AG04449 (cell line): Measurements from ENCODE around the gene MATR3.
A peak's percentile ranks its signal among the peaks of the same experiment; 100 is the strongest.

Experiments used
- CTCF ChIA-PET: fragments of 350-600 bp; formaldehyde crosslinking; extraction: SDS; loops from one replicate; lab custom pipeline; 2021; ENCODE audit warnings: antibody characterized with exemption; lab: Yijun Ruan, JAX
- POLR2A ChIA-PET: fragments of 400-600, 350-600 bp; formaldehyde crosslinking; extraction: SDS; loops from one replicate; lab custom pipeline; 2020; ENCODE audit warnings: antibody characterized with exemption, inconsistent platforms; lab: Yijun Ruan, JAX
- DNase-seq: peaks from one replicate; pipeline ENCODE4 v3.0.0-alpha.2; 2010; ENCODE audit warnings: low read depth, low spot score
- H3K4me3 ChIP-seq: 2 replicates; pipeline ENCODE4 v1.5.1; 2011; ENCODE audit warnings: low read depth, mild to moderate bottlenecking, control low read depth, low read length
- CTCF ChIP-seq: IDR thresholded peaks from one replicate; pipeline ENCODE4 v1.5.1; 2011; ENCODE audit warnings: mild to moderate bottlenecking, moderate library complexity, low read length, control low read depth, inconsistent platforms; ENCODE audit not compliant: insufficient read depth; ENCODE audit errors: missing control alignments

Gene MATR3

GRCh38 chr5:139251695-139252288, 41.7 kb upstream of the MATR3 start:
- TF ChIP-seq CTCF = no peak
- CTCF ChIA-PET = interaction anchor here (1.8 kb wide), 1 partner anchor 10 kb away, joined by 5 read pairs; no protein-coding TSS in a partner anchor
- POLR2A ChIA-PET = no interaction called here
- H3K4me3 ChIP-seq = no peak overlapping the region
- no peak for DNase-seq

GRCh38 chr5:139253115-139253514, 40.4 kb upstream of the MATR3 start:
- no peak for DNase-seq
- no peak overlapping the region for H3K4me3 ChIP-seq
- TF ChIP-seq CTCF = no peak
- ChIA-PET CTCF (interaction anchor here (1.5 kb wide), 1 partner anchor 427 kb away, joined by 4 read pairs; no protein-coding TSS in a partner anchor), POLR2A (no interaction called here)

GRCh38 chr5:139256820-139257219, 36.7 kb upstream of the MATR3 start:
- POLR2A ChIA-PET = no interaction called here
- CTCF ChIA-PET = interaction anchor here (1.0 kb wide), 1 partner anchor 11 kb away, joined by 3 read pairs; no protein-coding TSS in a partner anchor
- no peak overlapping the region for H3K4me3 ChIP-seq
- DNase-seq = no peak
- TF ChIP-seq CTCF = no peak

- no peak overlapping the region for H3K4me3 ChIP-seq
- ChIA-PET POLR2A (no interaction called here), CTCF (interaction anchor here (0.5 to 3.4 kb wide), 33 partner anchors 8 to 813 kb away, joined by 3 to 42 read pairs (median 3); partner anchors contain the start of gene HSPA9)
- no peak for TF ChIP-seq CTCF
- no peak for DNase-seq
Measured at GRCh38 chr5:139262059-139262741, 31.3 kb upstream of the MATR3 start.

- CTCF ChIA-PET = interaction anchor here (0.5 to 3.4 kb wide), 30 partner anchors 9 to 814 kb away, joined by 3 to 42 read pairs (median 4); partner anchors contain the start of gene HSPA9
Measured at GRCh38 chr5:139262742-139263445, 30.6 kb upstream of the MATR3 start.

More at GRCh38 chr5:139262742-139263445, 30.6 kb upstream of the MATR3 start:
- no peak overlapping the region for H3K4me3 ChIP-seq
- POLR2A ChIA-PET = no interaction called here
- peak; percentile 96 for TF ChIP-seq CTCF
- peak; percentile 64 for DNase-seq
